Liver (tissue), 9 donors: ENCODE data around the gene XPNPEP1. TPM values are rescaled to one million over a fixed set of nuclear protein-coding genes. Genes with fewer than 3 reads are reported as not detected.

Experiments
- DNase-seq: peaks from one replicate; pipeline ENCODE4 v3.0.0-alpha.2; 2017; ENCODE audit warnings: low spot score
- H3K27ac ChIP-seq, 2 donors: one replicate each; pipeline ENCODE4 v1.7.0; 2013; ENCODE audit warnings: inconsistent platforms in 2 of 2, low read length in 2 of 2, control low read depth in 1 of 2, low read depth in 1 of 2, mild to moderate bottlenecking in 1 of 2
- H3K27me3 ChIP-seq, 4 donors: one replicate each; pipeline versions ENCODE4 v1.6.1 to v1.7.0; 2013; ENCODE audit warnings: low read length in 3 of 4, inconsistent platforms in 1 of 4, mild to moderate bottlenecking in 1 of 4, moderate library complexity in 1 of 4; ENCODE audit not compliant: control insufficient read depth in 4 of 4, insufficient read depth in 4 of 4
- H3K36me3 ChIP-seq, 4 donors: one replicate each; pipeline versions ENCODE4 v1.6.1 to v1.7.0; 2013; ENCODE audit warnings: low read length in 3 of 4, mild to moderate bottlenecking in 3 of 4, low read depth in 1 of 4, moderate library complexity in 1 of 4; ENCODE audit not compliant: control insufficient read depth in 4 of 4, insufficient read depth in 3 of 4
- H3K4me1 ChIP-seq, 4 donors: one replicate each; pipeline versions ENCODE4 v1.6.1 to v1.7.0; 2013; ENCODE audit warnings: low read length in 3 of 4, mild to moderate bottlenecking in 3 of 4, moderate library complexity in 1 of 4; ENCODE audit not compliant: control insufficient read depth in 4 of 4, insufficient read depth in 4 of 4
- H3K4me3 ChIP-seq, 3 donors: one replicate each; pipeline versions ENCODE4 v1.6.1 to v1.7.0; 2013; ENCODE audit warnings: low read length in 3 of 3, control low read depth in 1 of 3, low read depth in 1 of 3, mild to moderate bottlenecking in 1 of 3
- H3K9ac ChIP-seq, 2 donors: one replicate each; pipeline ENCODE4 v1.7.0; 2013; ENCODE audit warnings: low read length in 2 of 2, mild to moderate bottlenecking in 2 of 2, moderate library complexity in 2 of 2, control low read depth in 1 of 2, low read depth in 1 of 2
- H3K9me3 ChIP-seq, 4 donors: one replicate each; pipeline versions ENCODE4 v1.6.1 to v1.7.0; 2013; ENCODE audit warnings: low read length in 3 of 4; ENCODE audit not compliant: control insufficient read depth in 4 of 4
- EGR1 ChIP-seq, 2 donors: IDR thresholded peaks; 2 replicates each; pipeline ENCODE4 v1.6.1; 2016 to 2018; ENCODE audit warnings: antibody characterized with exemption in 2 of 2, low read depth in 2 of 2
- FOXA1 ChIP-seq: IDR thresholded peaks from 2 replicates; pipeline ENCODE4 v1.6.1; 2016; ENCODE audit warnings: antibody characterized with exemption
- FOXA2 ChIP-seq: IDR thresholded peaks from 2 replicates; pipeline ENCODE4 v1.6.1; 2016; ENCODE audit warnings: antibody characterized with exemption
- GABPA ChIP-seq, 2 donors: IDR thresholded peaks in 1 of 2; conservative IDR thresholded peaks in 1 of 2; 2 replicates each; pipeline ENCODE4 v1.6.1; 2016; ENCODE audit warnings: antibody characterized with exemption in 2 of 2, mild to moderate bottlenecking in 1 of 2, moderate library complexity in 1 of 2
- HNF4A ChIP-seq, 2 donors: conservative IDR thresholded peaks; 2 replicates each; pipeline ENCODE4 v1.6.1; 2016; ENCODE audit warnings: antibody characterized with exemption in 2 of 2, mild to moderate bottlenecking in 2 of 2
- HNF4G ChIP-seq: IDR thresholded peaks from 2 replicates; pipeline ENCODE4 v1.6.1; 2016; ENCODE audit warnings: antibody characterized with exemption
- JUND ChIP-seq, 2 donors: IDR thresholded peaks; 2 replicates each; pipeline ENCODE4 v1.6.1; 2016; ENCODE audit warnings: antibody characterized with exemption in 2 of 2
- NR2F2 ChIP-seq: IDR thresholded peaks from 2 replicates; pipeline ENCODE4 v1.6.1; 2016; ENCODE audit warnings: antibody characterized with exemption
- RAD21 ChIP-seq, 2 donors: IDR thresholded peaks; 2 replicates each; pipeline ENCODE4 v1.6.1; 2016; ENCODE audit warnings: antibody characterized with exemption in 2 of 2, mild to moderate bottlenecking in 2 of 2
- RXRA ChIP-seq, 2 donors: IDR thresholded peaks; 2 replicates each; pipeline ENCODE4 v1.6.1; 2017 to 2018; ENCODE audit warnings: antibody characterized with exemption in 2 of 2, mild to moderate bottlenecking in 1 of 2
- SP1 ChIP-seq: IDR thresholded peaks from 2 replicates; pipeline ENCODE4 v1.6.1; 2018; ENCODE audit warnings: antibody characterized with exemption, mild to moderate bottlenecking
- TAF1 ChIP-seq: conservative IDR thresholded peaks from 2 replicates; pipeline ENCODE4 v1.6.1; 2016; ENCODE audit warnings: antibody characterized with exemption, mild to moderate bottlenecking
- YY1 ChIP-seq: IDR thresholded peaks from 2 replicates; pipeline ENCODE4 v1.6.1; 2016; ENCODE audit warnings: antibody characterized with exemption, mild to moderate bottlenecking
- ZBTB33 ChIP-seq: IDR thresholded peaks from 2 replicates; pipeline ENCODE4 v1.6.1; 2016; ENCODE audit warnings: antibody characterized with exemption
- WGBS: extraction: QIAGEN DNeasy Blood & Tissue Kit; methylation state at CpG from one replicate; pipeline ENCODE4 v1.1.7; 2013; 5-methylcytosine and 5-hydroxymethylcytosine counted together
- polyA plus RNA-seq, 2 donors: library from polyadenylated mRNA; stranded (reverse) in 1 of 2; unstranded in 1 of 2; fragments of 200-250 nt in 1 of 2; fragments of >200 nt in 1 of 2; fragmentation: Nextera tagmentation in 1 of 2; extraction: Ambion mirVana in 1 of 2; gene quantifications; one replicate each; pipeline versions ENCODE4 v1.2.1 to v1.2.3, GENCODE V29; 2013 to 2015
- total RNA-seq, 2 donors: library from RNA; depleted of rRNA; stranded (reverse); fragments of >200 nt; gene quantifications; one replicate each; pipeline ENCODE4 v1.2.3, GENCODE V29; 2014
- TF ChIP-seq, protein P1 (sequence below): IDR thresholded peaks from 2 replicates; pipeline ENCODE4 v1.6.1; 2016; ENCODE audit warnings: antibody characterized with exemption
- TF ChIP-seq, protein P2 (sequence below): fragments of 150-350 bp; IDR thresholded peaks from 2 replicates; pipeline ENCODE4 v1.5.1; 2017; ENCODE audit warnings: improper control_type of control experiment, low read depth, low read length; ENCODE audit not compliant: missing input control
- TF ChIP-seq, protein P3 (sequence below): IDR thresholded peaks from 2 replicates; pipeline ENCODE4 v1.6.1; 2016; ENCODE audit warnings: antibody characterized with exemption, mild to moderate bottlenecking
- donor health status: healthy.
- donor health status: healthy.
- donor health status: healthy.
- donor health status: healthy.
- donor health status: healthy.

The XPNPEP1 gene
- total and polyA plus RNA-seq, 4 donors, result 9.1 to 38.1 (median 27.3) TPM

GRCh38 chr10:109939315-109939961, 16.1 kb upstream of the XPNPEP1 start:
- H3K9me3 ChIP-seq, result no peaks in the 10 kb centered on the region
- TF ChIP-seq RAD21 (IDR thresholded peaks at IDR 0.05) (no peak), YY1 (no peak), ZBTB33 (no peak), HNF4A (conservative IDR thresholded peaks at IDR 0.05) (no peak), EGR1 (IDR thresholded peaks at IDR 0.05; ENCODE audit: low read depth in 2 of 2) (no peak), TAF1 (no peak), FOXA1 (no peak), FOXA2 (no peak), GABPA (IDR thresholded peaks at IDR 0.05 in 1 of 2, conservative IDR thresholded peaks at IDR 0.05 in 1 of 2) (no peak), SP1 (no peak), JUND (IDR thresholded peaks at IDR 0.05) (no peak)
- TF ChIP-seq, protein P1, sequence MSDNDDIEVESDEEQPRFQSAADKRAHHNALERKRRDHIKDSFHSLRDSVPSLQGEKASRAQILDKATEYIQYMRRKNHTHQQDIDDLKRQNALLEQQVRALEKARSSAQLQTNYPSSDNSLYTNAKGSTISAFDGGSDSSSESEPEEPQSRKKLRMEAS, result no peak
- WGBS, result 91% methylated on average over 3 of the region's 3 CpGs
- no peak for DNase-seq
- no peak overlapping the region for H3K27ac ChIP-seq
- H3K4me1 ChIP-seq, result peaks cover 0 to 1% (median 0%) of the 10 kb centered on the region in 4 donors
- H3K4me3 ChIP-seq, result no peak overlapping the region
- H3K36me3 ChIP-seq, result no peaks in the 10 kb centered on the region
- H3K9ac ChIP-seq, result no peak overlapping the region
- H3K27me3 ChIP-seq, result no peaks in the 10 kb centered on the region

GRCh38 chr10:109937460-109938065, 14.3 kb upstream of the XPNPEP1 start:
- TF ChIP-seq RXRA (IDR thresholded peaks at IDR 0.05) (peak in 1 of 2 donors; percentile 78), YY1 (peak; percentile 19), HNF4A (conservative IDR thresholded peaks at IDR 0.05) (peak in 1 of 2 donors; percentile 61), FOXA2 (peak; percentile 48), JUND (IDR thresholded peaks at IDR 0.05) (no peak), ZBTB33 (no peak), HNF4G (no peak), GABPA (IDR thresholded peaks at IDR 0.05 in 1 of 2, conservative IDR thresholded peaks at IDR 0.05 in 1 of 2) (no peak), NR2F2 (no peak), RAD21 (IDR thresholded peaks at IDR 0.05) (no peak)
- TF ChIP-seq, protein P2, sequence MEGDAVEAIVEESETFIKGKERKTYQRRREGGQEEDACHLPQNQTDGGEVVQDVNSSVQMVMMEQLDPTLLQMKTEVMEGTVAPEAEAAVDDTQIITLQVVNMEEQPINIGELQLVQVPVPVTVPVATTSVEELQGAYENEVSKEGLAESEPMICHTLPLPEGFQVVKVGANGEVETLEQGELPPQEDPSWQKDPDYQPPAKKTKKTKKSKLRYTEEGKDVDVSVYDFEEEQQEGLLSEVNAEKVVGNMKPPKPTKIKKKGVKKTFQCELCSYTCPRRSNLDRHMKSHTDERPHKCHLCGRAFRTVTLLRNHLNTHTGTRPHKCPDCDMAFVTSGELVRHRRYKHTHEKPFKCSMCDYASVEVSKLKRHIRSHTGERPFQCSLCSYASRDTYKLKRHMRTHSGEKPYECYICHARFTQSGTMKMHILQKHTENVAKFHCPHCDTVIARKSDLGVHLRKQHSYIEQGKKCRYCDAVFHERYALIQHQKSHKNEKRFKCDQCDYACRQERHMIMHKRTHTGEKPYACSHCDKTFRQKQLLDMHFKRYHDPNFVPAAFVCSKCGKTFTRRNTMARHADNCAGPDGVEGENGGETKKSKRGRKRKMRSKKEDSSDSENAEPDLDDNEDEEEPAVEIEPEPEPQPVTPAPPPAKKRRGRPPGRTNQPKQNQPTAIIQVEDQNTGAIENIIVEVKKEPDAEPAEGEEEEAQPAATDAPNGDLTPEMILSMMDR, result no peak
- TF ChIP-seq, protein P3, sequence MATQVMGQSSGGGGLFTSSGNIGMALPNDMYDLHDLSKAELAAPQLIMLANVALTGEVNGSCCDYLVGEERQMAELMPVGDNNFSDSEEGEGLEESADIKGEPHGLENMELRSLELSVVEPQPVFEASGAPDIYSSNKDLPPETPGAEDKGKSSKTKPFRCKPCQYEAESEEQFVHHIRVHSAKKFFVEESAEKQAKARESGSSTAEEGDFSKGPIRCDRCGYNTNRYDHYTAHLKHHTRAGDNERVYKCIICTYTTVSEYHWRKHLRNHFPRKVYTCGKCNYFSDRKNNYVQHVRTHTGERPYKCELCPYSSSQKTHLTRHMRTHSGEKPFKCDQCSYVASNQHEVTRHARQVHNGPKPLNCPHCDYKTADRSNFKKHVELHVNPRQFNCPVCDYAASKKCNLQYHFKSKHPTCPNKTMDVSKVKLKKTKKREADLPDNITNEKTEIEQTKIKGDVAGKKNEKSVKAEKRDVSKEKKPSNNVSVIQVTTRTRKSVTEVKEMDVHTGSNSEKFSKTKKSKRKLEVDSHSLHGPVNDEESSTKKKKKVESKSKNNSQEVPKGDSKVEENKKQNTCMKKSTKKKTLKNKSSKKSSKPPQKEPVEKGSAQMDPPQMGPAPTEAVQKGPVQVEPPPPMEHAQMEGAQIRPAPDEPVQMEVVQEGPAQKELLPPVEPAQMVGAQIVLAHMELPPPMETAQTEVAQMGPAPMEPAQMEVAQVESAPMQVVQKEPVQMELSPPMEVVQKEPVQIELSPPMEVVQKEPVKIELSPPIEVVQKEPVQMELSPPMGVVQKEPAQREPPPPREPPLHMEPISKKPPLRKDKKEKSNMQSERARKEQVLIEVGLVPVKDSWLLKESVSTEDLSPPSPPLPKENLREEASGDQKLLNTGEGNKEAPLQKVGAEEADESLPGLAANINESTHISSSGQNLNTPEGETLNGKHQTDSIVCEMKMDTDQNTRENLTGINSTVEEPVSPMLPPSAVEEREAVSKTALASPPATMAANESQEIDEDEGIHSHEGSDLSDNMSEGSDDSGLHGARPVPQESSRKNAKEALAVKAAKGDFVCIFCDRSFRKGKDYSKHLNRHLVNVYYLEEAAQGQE, result no peak
- TF ChIP-seq, protein P1, result peak; percentile 36
- no peaks in the 10 kb centered on the region for H3K9me3 ChIP-seq
- H3K27me3 ChIP-seq, result no peaks in the 10 kb centered on the region
- DNase-seq, result no peak
- H3K9ac ChIP-seq, result no peak overlapping the region
- H3K4me1 ChIP-seq, result peaks cover 0 to 1% (median 0%) of the 10 kb centered on the region in 4 donors
- no peak overlapping the region for H3K4me3 ChIP-seq
- WGBS, result 64% methylated on average over 6 of the region's 6 CpGs
- H3K36me3 ChIP-seq, result no peaks in the 10 kb centered on the region
- H3K27ac ChIP-seq, result no peak overlapping the region
